NCI-H446 (cell line): ENCODE data around the gene PCNX1.

Source experiments
- DNase-seq, 2 experiments: peaks; one replicate each; lab custom pipeline; 2025; lab: John Stamatoyannopoulos, UW

Gene PCNX1

GRCh38 chr14:70957710-70958109 lies 50.5 kb downstream of the PCNX1 start:
- no peak for DNase-seq

GRCh38 chr14:70962935-70963334 lies 55.7 kb downstream of the PCNX1 start:
- no peak for DNase-seq

- DNase-seq = no peak
These were observed 57.2 kb downstream of the PCNX1 start for GRCh38 chr14:70964492-70964891.

- no peak for DNase-seq
These were observed 64.3 kb downstream of the PCNX1 start for GRCh38 chr14:70971560-70971959.

- peak; percentile 83 to 87 for DNase-seq
These were observed 65.1 kb downstream of the PCNX1 start for GRCh38 chr14:70972107-70972976.

GRCh38 chr14:70976591-70976990 lies 69.3 kb downstream of the PCNX1 start:
- no peak for DNase-seq

GRCh38 chr14:70981000-70981952 lies 74.0 kb downstream of the PCNX1 start:
- DNase-seq = no peak

GRCh38 chr14:70982200-70982599 lies 74.9 kb downstream of the PCNX1 start:
- DNase-seq = no peak

- no peak for DNase-seq
These were observed 79.8 kb downstream of the PCNX1 start for GRCh38 chr14:70987041-70987440.

GRCh38 chr14:70988452-70988851 lies 81.2 kb downstream of the PCNX1 start:
- DNase-seq = no peak

GRCh38 chr14:70993931-70994330 lies 86.7 kb downstream of the PCNX1 start:
- no peak for DNase-seq

- DNase-seq = no peak
These were observed 88.0 kb downstream of the PCNX1 start for GRCh38 chr14:70995211-70995610.

GRCh38 chr14:70995671-70996070 lies 88.4 kb downstream of the PCNX1 start:
- DNase-seq = no peak

GRCh38 chr14:70999117-70999516 lies 91.9 kb downstream of the PCNX1 start:
- no peak for DNase-seq

- no peak for DNase-seq
These were observed 92.8 kb downstream of the PCNX1 start for GRCh38 chr14:71000091-71000490.

- DNase-seq = no peak
These were observed 94.5 kb downstream of the PCNX1 start for GRCh38 chr14:71001742-71002141.

- DNase-seq = no peak
These were observed 95.9 kb downstream of the PCNX1 start for GRCh38 chr14:71003156-71003555.

- no peak for DNase-seq
These were observed 97.2 kb downstream of the PCNX1 start for GRCh38 chr14:71004481-71004880.

GRCh38 chr14:71005076-71005475 lies 97.8 kb downstream of the PCNX1 start:
- no peak for DNase-seq

- no peak for DNase-seq
These were observed 98.9 kb downstream of the PCNX1 start for GRCh38 chr14:71006200-71006563.

GRCh38 chr14:71011479-71011878 lies 104.2 kb downstream of the PCNX1 start:
- no peak for DNase-seq

GRCh38 chr14:71012888-71013287 lies 105.6 kb downstream of the PCNX1 start:
- DNase-seq = no peak
